HG03060 (cell line): ENCODE results near the gene TBCEL.

Experiments
- ATAC-seq: cut with Tn5 transposase; IDR thresholded peaks from one replicate; pipeline ENCODE4 v1.9.1; 2021; ENCODE audit warnings: low read depth, moderate number of reproducible peaks; ENCODE audit not compliant: unreplicated experiment

TBCEL gene

DNA sequence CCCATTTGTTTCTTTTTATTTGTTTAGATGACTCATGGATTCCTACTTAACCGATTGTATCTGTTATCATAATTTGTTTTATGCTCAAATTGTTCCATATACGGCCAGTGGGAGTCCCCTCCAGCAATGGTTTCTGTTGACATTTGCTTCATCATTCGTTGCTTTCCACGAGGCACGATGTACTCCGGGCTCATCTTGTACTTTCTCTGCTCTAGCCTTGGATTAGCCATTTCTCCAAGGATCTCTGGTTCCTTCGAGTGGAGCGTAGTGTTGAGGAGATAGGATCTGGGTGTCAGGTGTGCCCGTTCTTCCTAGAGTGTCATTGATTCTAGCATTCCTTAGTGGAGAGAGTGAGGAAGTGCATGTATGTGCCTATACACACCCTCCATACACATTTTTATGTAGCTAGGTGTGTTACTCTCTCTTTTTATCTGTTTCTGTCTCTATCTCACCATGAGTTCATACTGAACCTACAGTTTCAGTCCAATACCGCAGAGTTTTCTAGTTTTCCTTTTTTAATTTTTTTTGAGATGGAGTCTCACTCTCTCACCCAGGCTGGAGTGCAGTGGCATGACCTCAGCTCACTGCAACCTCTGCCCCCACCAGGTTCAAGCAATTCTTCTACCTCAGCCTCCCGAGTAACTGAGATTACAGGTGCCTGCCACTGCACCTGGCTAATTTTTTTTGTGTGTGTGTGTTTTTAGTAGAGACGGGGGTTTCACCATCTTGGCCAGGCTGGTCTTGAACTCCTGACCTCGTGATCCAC lies 108.5 kb downstream of the TBCEL start:
- ATAC-seq, result no peak

DNA sequence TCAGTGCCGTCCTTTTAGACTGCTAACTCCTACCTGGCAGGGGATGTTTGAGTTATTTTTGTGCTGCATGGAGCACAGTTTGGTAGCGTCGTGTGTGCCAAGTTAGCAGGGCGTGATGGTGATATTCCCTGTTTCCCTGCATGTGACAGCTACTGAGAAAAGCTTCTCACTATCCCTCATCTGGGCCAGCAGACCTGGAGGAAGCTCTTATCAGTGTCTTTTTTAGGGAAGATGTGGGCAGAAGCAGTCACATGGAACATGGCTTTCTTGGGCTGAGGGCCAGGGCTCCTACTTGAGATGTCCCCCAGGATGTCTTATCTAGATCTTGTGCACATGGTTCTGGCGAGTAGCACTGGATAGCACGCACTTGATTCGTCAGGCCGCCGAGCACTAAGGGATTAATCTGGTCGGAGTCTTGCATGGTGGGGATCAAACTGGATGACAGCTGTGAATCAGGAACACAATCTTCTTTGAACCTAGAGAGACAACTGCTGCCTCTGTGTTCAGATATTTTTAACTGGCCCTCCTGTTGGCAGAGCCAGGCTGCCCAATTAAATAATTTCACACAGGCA lies 110.9 kb downstream of the TBCEL start:
- ATAC-seq, result no peak

GRCh38 chr11:121137005-121137404 lies 113.1 kb downstream of the TBCEL start:
- no peak for ATAC-seq

DNA sequence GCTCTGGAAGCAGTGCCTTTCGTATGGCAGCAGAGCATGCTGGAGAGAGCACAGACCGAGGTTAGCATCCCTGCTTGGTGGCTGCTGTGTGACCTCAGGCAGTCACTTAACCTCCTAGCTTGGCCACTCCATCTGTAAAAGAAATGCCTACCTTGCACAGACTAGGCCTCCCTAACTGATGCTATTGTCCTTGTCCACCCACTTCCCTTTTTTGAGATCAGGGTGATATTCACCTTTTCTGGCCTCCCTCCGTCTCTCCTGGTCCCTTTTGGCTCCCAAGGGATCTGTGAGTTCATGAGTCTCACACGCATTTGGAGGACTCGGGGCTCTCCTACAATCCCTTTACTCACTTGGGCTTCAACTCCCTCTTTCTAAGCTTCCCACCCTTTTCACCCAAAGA lies 114.4 kb downstream of the TBCEL start:
- no peak for ATAC-seq

DNA sequence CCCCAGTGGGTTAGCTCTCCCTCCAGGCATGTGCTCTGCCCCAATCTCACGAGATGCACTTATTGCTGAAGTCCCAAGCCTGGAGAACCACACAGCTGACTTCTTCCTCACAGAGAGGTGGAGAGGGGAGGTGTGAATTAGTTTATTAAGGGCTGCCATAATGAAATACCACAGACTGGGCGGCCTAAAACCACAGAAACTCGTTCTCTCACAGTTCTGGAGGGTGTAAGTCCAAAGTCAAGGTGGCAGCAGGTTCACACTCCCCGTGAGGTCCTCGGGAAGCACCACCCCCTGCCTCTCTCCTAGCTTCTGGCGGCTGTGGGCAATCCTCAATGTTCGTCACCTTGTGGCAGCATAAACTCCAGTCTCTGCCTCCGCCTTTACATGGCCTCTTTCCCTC lies 116.5 kb downstream of the TBCEL start:
- ATAC-seq, result no peak
